PC-3 (cell line): ENCODE measurements around the gene RHBDD3.

ENCODE experiments used
- EZH2 ChIP-seq: fragments of 300-600 bp; sonication (generic); IDR thresholded peaks from one replicate; pipeline ENCODE4 v1.6.1; 2017; ENCODE audit warnings: antibody characterized with exemption, mild to moderate bottlenecking, low read length; ENCODE audit not compliant: unreplicated experiment
- EZH2phosphoT487 ChIP-seq: fragments of 300-600 bp; sonication (generic); IDR thresholded peaks from 2 replicates; pipeline ENCODE4 v1.6.1; 2018; ENCODE audit warnings: mild to moderate bottlenecking, antibody characterized with exemption, low read length, borderline replicate concordance
- TF ChIP-seq, protein P1 (sequence below): fragments of 300-600 bp; sonication (generic); conservative IDR thresholded peaks from 2 replicates; pipeline ENCODE4 v1.5.1; 2017; ENCODE audit warnings: antibody characterized with exemption, low read depth, mild to moderate bottlenecking, low read length

DNA sequence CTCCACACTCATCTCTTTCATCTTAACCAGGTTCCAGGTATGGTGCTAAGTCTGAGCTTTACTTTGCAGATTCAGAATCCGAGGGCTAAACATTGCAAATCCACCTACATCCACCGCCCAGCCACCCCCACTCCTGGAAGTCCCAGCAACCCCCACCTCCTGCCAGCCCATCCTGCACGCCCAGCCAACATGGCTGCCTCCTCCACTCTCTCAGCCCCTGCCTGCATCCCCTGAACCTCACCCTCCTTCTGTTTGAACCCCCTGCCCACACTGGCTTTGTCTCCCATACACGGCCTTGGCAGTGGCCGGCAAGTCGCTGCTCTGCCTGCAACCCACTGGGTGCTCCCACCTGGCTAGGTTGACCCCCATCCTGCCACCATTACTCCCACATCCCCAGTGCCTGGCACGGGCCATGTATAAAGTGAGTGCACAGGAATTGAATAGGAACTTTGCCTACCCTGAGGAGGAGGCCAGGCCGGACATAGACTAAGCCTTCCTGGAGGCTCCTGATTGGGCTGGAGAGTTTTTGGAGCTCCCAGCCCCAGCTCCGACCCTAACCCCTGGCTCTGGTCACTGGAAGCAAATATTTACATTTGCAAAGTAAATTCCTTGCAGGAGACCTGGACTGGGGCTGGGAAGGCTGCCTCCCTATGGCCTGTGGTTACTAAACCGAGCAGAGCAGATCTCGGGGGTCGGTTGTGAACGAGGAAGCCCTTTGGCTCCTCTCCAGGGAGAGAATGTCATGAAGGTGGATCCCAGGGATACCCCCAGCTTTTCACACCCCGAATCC, 47.7 kb downstream of the RHBDD3 start:
- TF ChIP-seq EZH2 (no peak), EZH2phosphoT487 (no peak)
- TF ChIP-seq, protein P1, sequence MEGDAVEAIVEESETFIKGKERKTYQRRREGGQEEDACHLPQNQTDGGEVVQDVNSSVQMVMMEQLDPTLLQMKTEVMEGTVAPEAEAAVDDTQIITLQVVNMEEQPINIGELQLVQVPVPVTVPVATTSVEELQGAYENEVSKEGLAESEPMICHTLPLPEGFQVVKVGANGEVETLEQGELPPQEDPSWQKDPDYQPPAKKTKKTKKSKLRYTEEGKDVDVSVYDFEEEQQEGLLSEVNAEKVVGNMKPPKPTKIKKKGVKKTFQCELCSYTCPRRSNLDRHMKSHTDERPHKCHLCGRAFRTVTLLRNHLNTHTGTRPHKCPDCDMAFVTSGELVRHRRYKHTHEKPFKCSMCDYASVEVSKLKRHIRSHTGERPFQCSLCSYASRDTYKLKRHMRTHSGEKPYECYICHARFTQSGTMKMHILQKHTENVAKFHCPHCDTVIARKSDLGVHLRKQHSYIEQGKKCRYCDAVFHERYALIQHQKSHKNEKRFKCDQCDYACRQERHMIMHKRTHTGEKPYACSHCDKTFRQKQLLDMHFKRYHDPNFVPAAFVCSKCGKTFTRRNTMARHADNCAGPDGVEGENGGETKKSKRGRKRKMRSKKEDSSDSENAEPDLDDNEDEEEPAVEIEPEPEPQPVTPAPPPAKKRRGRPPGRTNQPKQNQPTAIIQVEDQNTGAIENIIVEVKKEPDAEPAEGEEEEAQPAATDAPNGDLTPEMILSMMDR: no peak
